Activated gamma-delta T cell treated with Interleukin-2 at 50 U/mL for 16 hours (primary cell): ENCODE measurements around the gene GALNS.

Experiments used
- DNase-seq: peaks from one replicate; pipeline ENCODE4 v3.0.0-alpha.2; 2020

The GALNS gene

GRCh38 chr16:88888461-88889387 lies 32.0 kb upstream of the GALNS start:
- DNase-seq = no peak

- DNase-seq = no peak
Observed at GRCh38 chr16:88888057-88888456, 31.3 kb upstream of the GALNS start.

GRCh38 chr16:88886845-88887521 lies 30.2 kb upstream of the GALNS start:
- no peak for DNase-seq

- no peak for DNase-seq
Observed at GRCh38 chr16:88886420-88886844, 29.7 kb upstream of the GALNS start.

- DNase-seq = no peak
Observed at GRCh38 chr16:88885693-88886280, 29.0 kb upstream of the GALNS start.

- DNase-seq = no peak
Observed at GRCh38 chr16:88884569-88885271, 28.0 kb upstream of the GALNS start.

GRCh38 chr16:88883946-88884345 lies 27.2 kb upstream of the GALNS start:
- DNase-seq = no peak

GRCh38 chr16:88883117-88883895 lies 26.6 kb upstream of the GALNS start:
- DNase-seq = no peak

- no peak for DNase-seq
Observed at GRCh38 chr16:88882358-88883030, 25.7 kb upstream of the GALNS start.

GRCh38 chr16:88881675-88882357 lies 25.1 kb upstream of the GALNS start:
- no peak for DNase-seq

- DNase-seq = no peak
Observed at GRCh38 chr16:88881007-88881615, 24.4 kb upstream of the GALNS start.

- DNase-seq = no peak
Observed at GRCh38 chr16:88880226-88881006, 23.7 kb upstream of the GALNS start.

GRCh38 chr16:88879788-88880055 lies 23.0 kb upstream of the GALNS start:
- no peak for DNase-seq

GRCh38 chr16:88878967-88879787 lies 22.4 kb upstream of the GALNS start:
- no peak for DNase-seq

- no peak for DNase-seq
Observed at GRCh38 chr16:88878356-88878755, 21.6 kb upstream of the GALNS start.

- no peak for DNase-seq
Observed at GRCh38 chr16:88877564-88878289, 21.0 kb upstream of the GALNS start.

- DNase-seq = no peak
Observed at GRCh38 chr16:88876942-88877526, 20.3 kb upstream of the GALNS start.

GRCh38 chr16:88875703-88876234 lies 19.0 kb upstream of the GALNS start:
- no peak for DNase-seq
